OCI-LY7 (cell line): Measurements from ENCODE around the gene SKAP2.

ENCODE experiments used
- CTCF ChIP-seq: fragments of 200-600 bp; sonication (generic); conservative IDR thresholded peaks from 2 replicates; pipeline ENCODE4 v1.5.1; 2014; ENCODE audit warnings: mild to moderate bottlenecking, antibody characterized with exemption, low read length, moderate library complexity, mixed read lengths
- EZH2phosphoT487 ChIP-seq: fragments of 200-600 bp; sonication (generic); IDR thresholded peaks from 2 replicates; pipeline ENCODE4 v1.6.1; 2018; ENCODE audit warnings: low read depth, borderline replicate concordance, mild to moderate bottlenecking, mixed run types, antibody characterized with exemption, low read length, moderate library complexity, mixed read lengths

GRCh38 chr7:26910221-26910620 lies 45.8 kb upstream of the SKAP2 start:
- TF ChIP-seq CTCF (no peak), EZH2phosphoT487 (no peak)
